GM19324 (cell line): ENCODE measurements around the gene KRTAP5-6.
"Not testable (repeated sequence)": the region's sequence is repeated elsewhere in the genome, so short reads cannot be mapped to it uniquely, and the experiment has no call there.

Experiments used
- ATAC-seq: cut with Tn5 transposase; IDR thresholded peaks from one replicate; pipeline ENCODE4 v1.9.1; 2021; ENCODE audit warnings: mild to moderate bottlenecking, moderate library complexity; ENCODE audit not compliant: unreplicated experiment, low FRiP score

KRTAP5-6 gene

DNA sequence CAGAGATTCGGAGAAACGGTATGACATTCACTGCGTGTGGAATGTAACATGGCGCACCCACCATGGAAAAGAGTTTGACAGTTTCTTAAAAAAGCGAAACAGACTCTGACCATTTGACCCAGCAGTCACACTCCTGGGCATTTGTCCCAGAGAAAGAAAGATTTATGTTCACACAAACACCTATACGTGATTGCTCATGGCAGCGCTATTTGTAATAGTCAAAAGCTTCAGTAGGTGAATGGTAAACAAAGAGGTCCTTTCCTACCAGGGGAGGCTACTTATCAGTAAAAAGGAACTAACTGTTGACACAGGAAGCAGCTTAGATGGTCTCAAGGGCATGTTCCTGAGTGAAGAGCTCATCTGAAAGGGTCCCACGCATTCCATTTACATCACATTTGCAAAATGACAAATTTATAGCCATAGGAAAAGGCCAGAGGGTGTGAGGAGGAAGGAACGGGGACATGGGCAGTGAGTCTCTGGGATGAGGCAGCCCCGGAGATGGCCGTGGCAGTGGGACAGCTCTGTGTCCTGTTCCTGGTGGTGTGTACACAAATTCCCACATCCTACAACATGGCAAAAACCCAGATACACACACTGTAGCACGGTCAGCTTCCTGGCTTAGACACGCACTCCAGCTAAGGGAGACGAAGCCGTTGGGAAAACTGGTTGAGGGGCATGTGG is 14.6 kb upstream of the KRTAP5-6 start:
- no peak for ATAC-seq

DNA sequence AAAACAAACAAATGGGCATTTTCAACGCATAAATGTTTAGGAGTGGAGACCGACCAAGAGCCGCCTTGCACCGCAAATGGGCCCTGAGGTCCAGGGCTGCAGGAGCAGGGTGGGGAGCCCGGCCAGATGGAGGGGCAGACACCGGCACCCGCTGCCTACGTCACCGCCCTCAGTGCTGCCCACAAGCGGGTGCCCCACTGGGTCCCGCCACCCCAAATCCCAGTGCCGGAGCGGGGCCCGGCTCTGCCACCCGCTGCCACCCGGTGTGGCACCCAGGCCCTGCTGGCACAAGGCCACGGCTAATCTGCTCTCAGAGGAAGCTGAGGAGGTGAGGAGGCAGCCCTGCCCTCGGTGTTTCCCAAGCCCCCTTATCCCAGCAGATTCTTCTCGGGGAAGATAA is 13.8 kb upstream of the KRTAP5-6 start:
- ATAC-seq, result not testable (repeated sequence)

DNA sequence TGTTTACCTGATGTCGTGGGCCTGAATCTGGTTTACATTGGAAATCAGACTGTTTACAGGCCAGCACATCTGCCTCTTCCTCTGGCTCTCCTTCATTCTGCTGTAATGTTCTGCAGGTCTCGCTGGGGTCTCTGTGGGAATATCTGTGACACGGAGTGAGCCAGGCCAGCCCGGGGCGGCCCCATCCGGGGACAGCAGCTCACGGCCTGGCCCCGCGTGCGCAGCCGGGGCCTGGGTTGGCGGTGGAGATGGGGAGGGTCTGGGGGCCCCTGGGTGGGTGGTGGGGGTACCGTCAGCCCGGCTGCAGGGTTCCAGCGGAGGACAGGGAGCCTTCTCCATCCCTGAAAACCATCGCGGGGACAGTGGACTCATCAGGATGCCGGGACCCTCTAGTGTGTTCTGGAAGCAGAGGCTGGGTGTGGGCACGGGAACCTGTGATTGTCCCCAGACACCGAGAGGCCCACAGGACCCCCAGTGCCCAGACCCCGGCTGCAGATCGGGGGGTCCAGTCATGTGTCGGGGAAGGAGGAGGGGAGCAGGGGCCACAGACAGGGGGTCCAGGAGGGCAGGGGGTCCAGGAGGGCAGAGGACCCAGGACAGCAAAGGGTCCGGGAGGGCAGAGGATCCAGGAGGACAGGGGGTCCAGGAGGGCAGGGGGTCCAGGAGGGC is 13.0 kb upstream of the KRTAP5-6 start:
- ATAC-seq, result not testable (repeated sequence)

DNA sequence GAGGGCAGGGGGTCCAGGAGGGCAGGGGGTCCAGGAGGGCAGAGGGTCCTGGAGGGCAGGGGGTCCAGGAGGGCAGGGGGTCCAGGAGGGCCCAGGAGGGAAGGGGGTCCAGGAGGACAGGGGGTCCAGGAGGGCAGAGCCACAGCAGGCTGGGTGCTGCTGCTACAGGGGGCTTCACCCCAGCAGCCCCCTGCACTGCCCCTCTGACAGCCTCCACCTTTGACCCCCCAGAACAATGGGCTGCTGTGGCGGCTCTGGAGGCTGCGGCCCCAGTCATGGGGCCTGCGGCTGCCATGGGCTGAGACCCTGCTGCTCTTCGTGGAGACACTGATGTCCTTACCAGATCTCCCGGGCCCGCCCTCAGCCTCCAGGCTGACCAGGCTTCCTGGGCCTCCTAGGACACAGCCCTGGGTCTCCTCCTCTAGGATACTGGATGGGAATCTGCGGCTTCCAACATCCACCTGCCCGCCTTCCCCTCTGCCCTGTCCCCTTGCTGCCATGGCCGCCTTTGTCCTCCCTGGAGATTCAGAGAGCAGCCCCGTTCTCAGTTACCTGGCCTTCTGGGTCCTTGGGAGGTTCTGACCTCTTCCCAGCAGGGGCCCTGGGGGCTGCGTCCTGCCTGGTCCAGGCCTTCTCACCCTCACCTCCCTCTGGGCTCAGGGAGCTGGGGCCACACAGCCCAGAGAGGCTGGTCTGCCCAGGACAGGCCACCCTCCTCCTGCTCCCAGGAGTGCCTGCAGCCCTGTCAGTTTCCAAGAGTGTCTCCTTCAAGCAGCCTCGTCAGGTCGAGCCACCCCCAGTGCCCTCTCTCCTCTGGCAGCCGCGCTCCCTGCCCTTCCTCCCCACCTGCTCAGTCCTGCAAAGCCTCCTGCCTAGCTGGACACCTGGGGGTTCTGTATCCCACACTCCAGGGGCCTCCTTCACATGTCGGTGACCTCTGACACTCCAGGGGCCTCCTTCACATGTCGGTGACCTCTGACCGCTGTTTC is 11.8 kb upstream of the KRTAP5-6 start:
- ATAC-seq, result not testable (repeated sequence)

DNA sequence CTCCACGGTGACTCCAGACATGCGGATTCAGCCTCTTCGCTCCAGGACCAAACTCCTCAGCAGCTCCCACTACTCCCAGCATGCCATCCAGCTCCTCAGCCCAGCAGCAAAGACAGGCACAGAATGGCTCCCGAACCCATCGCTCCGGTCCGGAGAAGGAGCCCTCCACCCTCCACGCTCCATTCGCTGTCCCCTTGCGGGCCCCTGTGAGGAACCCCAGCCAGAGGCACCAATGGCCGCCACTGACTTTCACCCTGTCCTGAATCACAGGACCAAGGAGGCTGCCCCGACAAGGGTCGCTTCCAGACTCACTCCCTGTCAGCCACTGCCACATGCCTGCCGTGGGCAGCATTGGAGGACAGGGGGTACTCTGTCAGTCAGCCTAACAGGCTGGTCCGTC is 10.8 kb upstream of the KRTAP5-6 start:
- not testable (repeated sequence) for ATAC-seq

DNA sequence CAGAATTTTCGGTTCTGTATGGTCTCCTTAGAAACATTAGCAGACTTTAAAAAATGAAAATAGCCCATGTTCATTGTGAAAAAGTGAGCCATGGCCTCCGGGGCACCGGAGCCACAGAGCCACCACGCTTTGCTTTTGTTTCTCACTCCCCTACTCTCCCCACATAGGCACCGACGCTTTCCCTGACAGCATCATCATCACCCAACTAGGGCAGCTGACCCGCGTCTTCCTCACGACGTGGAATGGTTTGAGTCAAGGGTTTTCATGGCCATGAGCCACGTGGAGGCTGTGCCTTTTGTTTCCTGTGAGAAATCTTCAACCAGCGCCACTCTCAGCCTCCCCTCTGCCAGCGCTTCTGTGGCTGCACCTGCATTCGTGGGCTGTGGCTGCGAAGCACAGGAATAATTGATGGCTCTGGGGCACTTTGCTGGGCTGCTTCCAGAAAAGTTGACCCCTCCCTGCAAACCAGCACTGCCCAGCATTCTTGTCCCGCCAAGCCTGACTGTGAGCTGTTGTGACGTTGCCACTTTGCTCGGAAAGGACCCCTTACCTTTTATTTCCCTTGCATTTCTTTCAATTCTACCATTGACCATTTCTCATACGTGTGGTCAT is 8.6 kb upstream of the KRTAP5-6 start:
- ATAC-seq, result not testable (repeated sequence)

DNA sequence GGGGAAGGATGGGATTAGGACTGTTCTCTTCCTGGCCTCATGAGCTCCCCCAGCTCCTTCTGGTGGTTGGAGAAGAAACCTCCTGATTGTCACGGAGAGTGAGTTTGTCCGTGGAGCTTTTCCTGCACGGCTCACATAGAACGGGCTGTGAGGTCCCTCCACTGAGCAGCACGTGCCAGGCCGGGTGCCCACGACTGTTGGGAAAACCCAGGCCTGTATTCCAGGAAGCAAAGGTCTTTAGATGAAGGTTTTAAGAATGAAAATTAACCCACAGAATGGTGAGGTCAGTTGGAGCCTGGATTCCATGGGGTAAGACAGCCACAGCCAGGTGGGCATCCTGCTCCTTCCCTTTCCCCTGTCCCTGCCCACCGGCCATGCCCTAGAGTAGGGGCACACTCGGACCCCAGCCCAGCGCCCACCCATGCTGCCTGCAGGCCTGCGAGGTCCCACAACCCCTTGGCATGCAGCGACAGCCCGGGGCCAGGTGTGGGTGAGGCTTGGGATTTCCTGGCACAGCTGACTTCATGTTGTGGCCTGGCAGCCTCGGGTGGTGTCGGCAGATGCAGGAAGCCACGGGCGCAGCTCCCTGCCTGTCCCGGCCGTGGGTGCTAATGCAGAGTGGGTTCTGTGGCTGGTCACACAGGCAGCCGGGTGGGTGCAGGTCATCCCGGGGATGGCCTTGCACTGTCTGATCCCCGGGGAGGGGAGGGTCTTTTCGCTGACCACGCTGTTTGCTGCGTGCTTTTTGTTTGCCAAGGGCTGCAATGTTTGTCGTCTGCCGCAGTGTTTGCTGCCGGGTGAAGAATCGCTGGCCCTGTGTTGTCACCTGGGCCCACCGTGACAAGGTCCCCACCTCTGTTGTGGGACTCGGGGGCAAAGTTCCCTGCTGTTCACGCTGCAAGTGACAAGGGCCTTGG is 7.5 kb upstream of the KRTAP5-6 start:
- not testable (repeated sequence) for ATAC-seq

DNA sequence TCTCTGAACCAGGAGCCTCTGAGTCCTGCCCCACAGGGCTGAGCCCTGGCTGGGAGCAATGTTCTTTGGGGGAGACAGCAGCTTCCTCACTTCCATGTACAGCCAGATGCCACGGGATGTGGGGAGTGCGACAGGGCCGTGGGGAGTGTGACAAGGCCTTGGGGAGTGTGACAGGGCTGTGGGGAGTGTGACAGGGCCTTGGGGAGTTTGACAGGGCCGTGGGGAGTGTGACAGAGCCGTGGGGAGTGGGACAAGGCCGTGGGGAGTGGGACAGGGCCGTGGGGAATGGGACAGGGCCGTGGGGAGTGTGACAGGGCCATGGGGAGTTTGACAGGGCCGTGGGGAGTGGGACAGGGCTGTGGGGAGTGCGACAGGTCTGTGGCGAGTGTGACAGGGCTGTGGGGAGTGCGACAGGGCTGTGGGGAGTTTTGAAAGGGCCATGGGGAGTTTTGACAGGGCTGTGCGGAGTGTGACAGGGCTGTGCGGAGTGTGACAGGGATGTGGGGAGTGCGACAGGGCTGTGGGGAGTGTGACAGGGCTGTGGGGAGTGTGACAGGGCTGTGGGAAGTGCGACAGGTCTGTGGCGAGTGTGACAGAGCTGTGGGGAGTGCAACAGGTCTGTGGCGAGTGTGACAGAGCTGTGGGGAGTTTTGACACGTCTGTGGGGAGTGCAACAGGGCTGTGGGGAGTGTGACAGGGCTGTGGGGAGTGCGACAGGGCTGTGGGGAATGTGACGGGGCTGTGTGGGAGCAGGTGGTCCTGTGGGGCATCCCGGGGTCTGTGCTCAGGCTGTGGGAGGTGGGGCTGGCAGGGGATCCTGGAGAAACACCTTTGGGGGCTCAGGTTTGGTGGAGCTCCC is 6.6 kb upstream of the KRTAP5-6 start:
- ATAC-seq, result no peak

DNA sequence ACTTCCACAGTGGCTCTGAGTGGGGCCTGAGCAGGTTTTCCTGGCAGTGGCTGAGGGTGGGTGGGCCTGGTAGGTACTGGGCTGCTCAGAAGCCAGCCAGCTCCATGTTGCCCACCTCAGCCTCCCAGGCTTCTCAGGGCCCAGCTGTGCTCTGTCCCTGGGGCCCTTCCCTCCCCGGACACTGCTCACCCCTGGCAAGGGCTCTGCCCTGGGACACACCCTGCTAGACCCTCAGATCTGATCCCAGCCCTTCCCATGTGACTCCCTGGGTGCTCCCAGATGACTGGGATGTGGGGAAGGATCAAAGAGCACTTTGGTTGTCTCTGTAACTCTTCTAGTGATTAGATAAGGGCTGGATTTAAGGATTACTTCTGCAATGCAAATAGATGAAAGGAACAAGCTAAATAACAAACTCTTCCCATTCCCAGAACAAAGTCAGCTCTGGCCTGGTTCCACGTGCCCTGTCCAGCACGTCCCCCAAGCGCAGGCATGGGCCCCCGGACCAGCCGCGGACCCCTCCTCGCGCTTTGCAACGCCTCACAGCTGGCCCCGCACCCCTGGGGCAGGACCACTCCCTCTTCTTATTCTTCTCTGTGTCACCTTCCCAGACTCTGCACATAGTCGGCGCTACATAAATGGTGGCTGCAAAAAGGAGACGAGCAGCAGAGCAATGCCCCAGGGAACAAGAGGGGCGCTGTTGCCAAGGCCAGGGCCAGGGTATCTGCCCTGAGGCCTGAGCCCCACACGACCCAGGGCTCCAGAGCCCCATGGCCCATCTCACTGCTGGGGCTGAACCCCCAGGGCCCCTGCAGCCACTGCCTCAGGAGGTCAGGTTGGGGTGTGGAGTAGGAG is 5.7 kb upstream of the KRTAP5-6 start:
- ATAC-seq, result no peak

DNA sequence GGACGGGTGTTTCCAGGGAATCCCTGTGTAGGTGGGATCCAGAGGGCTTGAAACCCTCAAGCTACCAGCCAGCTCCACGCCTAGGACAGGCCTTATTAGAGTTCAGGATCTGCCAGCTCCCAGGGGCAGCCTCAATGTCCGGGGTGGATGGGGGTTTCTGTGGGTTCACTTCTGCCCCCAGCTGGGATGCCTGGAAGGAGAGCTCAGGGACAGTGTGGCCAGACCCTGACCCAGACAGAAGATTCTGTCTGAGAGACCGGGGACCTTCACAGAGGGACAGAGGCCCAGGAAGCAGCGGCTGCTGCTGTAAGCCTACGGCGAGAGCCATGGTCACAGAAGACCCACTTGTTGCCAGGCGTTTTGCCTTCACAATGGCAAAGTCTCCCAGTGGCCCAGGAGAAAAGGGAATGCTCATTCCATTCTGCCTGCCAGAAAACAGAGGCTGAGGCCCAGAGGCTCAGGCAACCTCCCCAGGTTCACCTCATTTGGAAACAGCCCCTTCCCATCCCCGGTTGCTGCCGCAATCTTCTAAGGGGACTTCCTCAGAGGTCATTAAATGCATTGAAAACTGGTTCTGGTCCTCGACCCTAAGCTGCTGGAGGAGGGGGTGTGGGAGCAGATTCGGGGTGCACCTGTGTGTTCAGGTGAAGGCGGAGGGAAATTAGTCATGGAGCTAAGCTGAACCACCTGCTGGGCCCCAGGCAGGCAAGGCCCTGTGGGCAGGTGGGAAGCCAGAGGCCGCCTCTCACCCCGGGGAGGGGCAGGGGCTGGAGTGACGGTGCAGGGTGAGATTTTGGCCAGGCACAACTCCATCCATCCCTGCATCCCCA is 4.9 kb upstream of the KRTAP5-6 start:
- no peak for ATAC-seq

DNA sequence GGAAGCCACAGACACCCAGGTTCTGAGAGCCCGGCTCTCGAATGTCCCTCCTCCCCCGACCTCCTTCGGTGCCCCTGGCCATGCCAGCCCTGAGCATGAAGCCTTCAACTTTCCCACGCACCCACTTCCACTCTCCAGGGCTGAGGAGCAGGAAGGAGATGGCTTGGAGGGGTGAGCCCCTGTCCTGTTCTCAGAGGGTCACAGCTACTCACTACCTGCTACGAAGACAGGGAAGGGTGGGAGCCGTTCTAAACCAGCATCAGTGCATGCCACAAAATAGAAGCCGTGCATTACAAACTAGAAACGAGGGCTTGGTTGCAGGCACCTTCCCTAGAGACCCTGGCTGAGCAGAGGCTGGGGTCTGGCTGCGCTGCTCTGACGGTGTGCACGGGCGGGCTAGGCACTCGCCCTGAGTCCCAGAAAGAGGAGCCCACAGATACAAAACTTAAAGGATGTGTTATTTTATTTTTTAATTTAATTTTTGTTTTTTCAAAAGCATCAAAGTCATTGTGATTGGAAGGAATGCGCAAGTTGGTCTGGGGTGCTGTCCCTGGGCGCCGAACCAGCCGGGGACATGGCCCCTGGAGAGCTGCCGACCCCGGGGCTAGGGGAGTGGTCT is 4.2 kb upstream of the KRTAP5-6 start:
- ATAC-seq, result no peak

DNA sequence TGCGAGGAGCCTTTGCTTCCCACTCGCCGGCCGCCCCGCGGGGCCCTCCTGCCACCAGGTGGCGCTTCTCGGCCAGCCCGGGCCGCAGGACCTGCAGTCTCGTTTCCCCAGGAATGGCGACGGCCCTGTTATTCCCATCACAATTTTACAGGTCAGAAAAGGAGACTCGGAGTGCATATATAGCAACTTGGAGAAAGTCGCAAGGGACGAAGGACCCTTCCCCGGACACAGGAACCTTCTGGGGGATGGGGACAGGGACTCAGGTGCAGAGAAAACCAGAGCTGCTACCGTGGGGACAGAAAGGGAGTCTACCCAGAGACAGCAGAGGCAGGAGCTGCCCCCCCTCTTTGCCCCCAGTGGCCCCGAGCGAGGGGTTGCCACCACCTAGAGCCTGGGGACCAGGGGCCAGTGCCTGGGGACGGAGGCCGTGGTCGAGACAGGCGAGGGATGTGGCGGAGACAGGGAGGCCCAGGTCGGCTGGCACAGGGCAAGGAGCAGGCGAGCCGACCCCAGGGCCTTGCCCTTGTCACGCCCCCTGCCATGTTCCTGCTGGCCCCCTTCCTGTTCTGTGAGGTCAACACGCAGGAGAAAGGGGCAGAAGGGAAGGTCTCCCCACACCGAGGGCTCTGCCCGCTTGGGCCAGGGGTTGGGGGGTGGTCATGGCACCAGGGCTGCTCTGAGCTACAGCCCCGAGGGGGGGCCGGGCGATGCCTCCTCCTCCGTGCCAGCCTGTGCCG is 3.5 kb upstream of the KRTAP5-6 start:
- ATAC-seq, result peak; percentile 23

DNA sequence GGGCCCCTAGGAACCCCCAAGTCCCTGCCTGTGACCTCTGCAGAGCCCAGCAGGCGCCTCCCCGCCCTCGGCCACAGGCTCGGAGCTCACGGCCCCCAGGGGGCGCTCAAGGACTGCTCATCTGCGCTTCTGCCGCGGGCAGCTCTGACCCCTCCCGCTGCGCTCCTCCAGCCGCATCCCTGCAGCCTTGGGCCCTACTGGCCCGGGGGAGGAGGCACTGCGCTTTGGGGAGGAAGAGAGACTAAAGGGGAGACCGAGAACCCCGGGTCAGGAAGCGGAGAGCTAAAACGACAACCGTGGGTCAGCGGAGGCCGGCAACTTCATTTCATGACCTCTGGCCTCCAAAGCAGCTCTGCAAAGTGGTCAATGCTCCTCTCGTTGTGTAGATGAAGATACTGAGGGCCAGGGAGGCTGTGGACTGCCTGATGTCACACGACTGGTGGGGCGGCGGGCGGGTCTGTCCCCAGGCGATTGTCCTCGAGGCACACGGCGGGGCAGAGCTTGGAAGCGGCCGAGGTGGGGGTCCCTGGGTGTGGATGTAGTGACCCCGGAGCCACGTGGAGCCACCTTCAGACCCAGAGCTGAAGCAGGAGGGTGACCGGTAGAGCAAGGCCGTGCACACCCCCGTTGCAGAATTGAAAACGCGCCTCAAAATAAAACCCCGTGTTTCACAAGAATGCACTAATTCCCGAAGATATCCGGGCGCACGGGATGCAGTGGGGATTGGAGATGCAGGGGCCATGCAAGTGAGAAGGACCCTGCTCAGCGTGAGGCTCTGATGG is 2.7 kb upstream of the KRTAP5-6 start:
- ATAC-seq, result peak; percentile 59

DNA sequence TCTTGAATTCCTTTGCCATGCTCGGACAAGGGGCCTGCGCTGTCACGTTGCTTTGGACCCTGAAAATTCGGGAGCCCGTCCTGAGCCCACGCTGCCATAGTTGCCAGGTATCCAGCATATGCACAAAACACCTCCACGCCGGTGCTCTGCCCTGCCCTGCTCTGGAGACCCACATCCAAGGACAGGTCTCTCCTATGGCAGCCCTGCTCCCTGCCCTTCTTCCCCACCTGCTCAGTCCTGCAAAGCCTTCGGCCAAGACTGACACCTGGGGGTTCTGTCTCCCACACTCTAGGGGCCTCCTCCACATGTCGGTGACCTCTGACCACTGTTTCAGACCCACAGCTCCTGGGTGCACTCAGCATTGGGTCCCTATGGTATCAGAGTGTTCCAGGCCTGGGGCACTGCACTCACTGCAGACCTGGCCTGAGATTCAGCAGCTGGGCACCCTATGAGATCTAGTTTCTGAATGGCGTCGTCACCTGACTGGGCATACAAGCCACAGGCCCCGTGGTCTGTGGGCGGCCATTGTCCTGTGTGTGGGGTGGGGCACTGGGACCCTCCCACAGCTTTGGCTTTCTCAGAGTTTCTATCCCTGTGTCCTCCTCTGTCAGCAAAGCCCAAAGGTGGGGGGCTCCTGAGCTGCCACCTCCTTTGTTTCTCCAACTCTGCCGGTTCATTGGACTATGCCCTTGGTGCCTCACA is 2.0 kb upstream of the KRTAP5-6 start:
- no peak for ATAC-seq
